RCC 7860 (cell line): ENCODE data around the gene YTHDF1.
A peak's percentile ranks its signal among the peaks of the same experiment; 100 is the strongest.

Source experiments
- DNase-seq: peaks from one replicate; pipeline ENCODE4 v3.0.0-alpha.2; 2015; ENCODE audit warnings: low spot score
- FAIRE-seq: peaks from 2 replicates; lab custom pipeline; 2012; peaks lifted over from hg19 to GRCh38; lab: Jason Lieb, UNC

The YTHDF1 gene

GRCh38 chr20:63249891-63250290 lies 34.0 kb upstream of the YTHDF1 start:
- FAIRE-seq: no peak

GRCh38 chr20:63248835-63249591 lies 33.1 kb upstream of the YTHDF1 start:
- FAIRE-seq: peak; percentile 83
- peak; percentile 77 for DNase-seq

More at GRCh38 chr20:63249891-63250290, 34.0 kb upstream of the YTHDF1 start:
- DNase-seq: no peak

- DNase-seq: no peak
- FAIRE-seq: no peak
Observed at GRCh38 chr20:63247671-63248228, 31.8 kb upstream of the YTHDF1 start.

DNA sequence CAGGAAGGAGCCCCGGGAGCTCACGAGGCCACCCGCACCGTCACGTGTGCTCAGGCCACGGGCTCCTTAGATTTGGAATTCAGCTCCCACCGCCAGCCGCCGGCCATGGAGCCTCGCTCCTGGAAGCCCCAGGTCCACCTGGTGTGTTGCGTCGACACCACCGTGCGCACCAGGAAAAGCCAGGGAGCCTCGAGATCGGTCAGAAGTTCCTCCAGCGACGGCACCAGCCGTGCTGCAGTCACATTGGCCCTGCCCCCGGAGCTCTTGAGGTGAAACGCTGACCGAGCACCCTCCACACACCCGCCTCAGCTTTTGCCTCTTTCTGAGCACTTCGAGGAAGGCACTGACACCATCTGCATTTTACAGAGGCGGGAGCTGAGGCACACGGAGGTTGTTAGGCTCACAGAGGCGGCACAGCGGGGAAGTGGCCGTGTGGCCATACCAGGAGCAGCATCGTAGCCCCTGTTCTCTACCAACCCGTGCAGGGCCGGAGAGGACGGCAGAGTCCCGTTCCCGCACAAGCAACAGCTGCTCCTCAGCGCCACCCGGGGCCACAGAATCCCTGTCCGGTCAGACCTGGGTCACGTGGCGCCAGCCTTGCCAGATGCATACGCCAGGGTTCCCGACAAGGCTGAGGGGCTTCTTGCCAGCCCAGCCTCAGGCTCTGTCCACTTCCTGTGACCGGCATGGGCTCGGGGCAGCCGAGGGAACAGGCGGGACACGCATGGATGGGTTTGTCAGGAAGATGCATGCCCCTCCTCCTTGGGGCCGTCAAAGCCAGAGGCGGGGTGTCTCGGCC lies 30.8 kb upstream of the YTHDF1 start:
- no peak for DNase-seq
- FAIRE-seq: no peak

DNA sequence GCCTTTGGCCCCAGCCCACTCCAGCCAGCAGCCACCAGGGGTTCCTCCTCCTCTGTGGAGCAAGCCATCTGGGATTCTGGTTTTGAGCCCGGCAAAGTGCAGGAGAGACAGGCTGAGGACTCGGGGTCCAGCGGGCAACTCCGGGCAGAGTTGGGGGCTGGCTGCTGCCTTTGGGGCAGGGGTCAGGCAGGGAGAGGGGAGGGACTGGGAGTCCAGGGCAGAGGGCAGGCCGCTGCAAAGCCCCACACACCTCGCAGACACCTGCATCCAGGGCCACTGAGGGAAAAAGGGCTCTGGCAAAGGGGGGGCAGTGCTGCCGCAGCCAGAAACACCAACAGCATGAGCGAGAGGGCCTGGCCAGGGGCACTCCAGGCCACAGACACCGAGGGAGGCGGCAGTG lies 28.5 kb upstream of the YTHDF1 start:
- FAIRE-seq: no peak
- DNase-seq: no peak

GRCh38 chr20:63243604-63244247 lies 27.8 kb upstream of the YTHDF1 start:
- DNase-seq (no peak), FAIRE-seq (no peak)

DNA sequence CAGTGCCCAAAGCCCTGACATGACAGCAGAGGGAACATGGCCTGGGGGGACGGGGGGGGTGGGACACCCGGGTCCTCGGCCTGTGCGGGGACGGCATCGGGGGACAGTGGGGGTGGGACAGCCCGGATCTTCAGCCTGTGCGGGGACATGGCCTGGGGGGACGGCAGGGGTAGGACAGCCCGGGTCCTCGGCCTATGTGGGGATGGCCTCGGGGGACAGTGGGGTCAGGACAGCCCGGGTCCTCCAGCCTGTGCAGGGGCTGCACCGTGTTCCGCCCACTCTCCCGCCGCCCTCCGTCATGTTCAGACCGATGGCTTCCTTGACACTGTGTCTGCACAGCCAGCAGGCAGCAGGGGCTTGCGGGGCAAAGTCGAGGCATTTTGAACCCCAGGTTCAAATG lies 26.8 kb upstream of the YTHDF1 start:
- DNase-seq: no peak
- no peak for FAIRE-seq

DNA sequence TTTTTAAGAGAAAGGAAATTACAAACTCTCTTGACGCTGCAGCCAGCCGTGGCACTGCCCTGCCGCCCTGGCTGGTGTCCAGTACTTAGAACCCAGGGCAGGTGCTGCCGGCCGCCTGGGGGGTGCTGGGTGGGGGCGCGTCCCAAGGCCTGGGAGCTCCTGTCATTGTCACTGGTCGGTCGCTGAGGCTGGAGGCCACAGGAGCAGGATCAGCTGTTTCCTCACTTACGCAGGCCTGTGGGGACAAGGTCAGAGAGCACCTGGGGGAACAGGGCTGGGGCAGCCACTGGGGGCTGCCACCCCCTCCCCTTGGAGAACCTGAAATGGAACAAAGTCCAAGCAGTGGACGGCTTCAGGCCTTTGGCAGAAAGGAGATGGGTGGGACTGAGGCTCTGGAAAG lies 25.3 kb upstream of the YTHDF1 start:
- FAIRE-seq (no peak), DNase-seq (no peak)

DNA sequence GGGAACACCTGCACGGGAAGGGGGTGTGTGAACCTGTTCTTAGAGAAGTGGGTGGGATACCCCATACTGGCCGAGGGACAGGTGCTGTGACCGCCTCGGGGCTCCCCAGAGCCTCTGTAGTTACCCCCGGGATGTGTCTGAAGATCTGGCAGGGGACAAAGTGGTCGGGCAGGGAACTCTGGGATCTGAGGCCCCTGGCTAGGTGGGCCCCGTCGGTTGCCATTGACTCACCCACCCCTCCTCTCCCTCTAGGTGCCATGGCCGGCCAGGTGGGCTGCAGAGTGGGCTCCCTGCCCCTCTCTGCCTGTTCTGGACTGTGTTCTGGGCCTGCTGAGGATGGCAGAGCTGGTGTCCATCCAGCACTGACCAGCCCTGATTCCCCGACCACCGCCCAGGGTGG lies 24.1 kb upstream of the YTHDF1 start:
- DNase-seq (no peak), FAIRE-seq (no peak)

- FAIRE-seq (no peak), DNase-seq (no peak)
Observed at GRCh38 chr20:63239431-63239830, 23.5 kb upstream of the YTHDF1 start.

DNA sequence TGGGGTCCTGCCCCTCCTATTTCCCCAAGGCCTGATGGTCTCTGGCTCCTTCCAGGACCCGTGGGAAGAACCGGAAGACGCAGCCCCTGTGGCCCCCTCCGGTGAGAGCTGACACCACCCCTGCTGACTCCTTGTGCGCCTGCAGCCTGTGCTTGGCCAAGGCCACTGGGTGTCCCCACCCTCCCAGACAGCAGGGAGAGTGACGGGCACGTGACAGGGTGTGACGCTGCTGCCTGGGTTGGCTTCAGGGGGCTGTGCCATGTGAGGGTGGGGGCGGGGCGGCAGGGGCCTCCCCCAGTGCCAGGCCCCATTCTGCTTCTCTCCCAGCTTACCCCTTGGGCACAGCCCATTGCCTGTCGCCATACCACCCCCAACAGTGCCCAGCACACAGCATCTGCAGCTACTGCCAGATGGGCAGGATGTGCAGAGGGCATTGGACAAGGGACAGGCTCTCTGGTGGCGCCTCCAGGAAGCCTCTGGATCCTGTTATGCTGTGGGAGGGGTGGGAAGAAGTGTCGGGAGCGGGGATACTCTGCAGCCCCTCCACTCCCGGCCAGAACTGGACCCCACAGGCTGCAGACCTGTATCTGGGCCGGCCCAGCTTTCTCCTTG lies 22.7 kb upstream of the YTHDF1 start:
- FAIRE-seq (no peak), DNase-seq (no peak)

DNA sequence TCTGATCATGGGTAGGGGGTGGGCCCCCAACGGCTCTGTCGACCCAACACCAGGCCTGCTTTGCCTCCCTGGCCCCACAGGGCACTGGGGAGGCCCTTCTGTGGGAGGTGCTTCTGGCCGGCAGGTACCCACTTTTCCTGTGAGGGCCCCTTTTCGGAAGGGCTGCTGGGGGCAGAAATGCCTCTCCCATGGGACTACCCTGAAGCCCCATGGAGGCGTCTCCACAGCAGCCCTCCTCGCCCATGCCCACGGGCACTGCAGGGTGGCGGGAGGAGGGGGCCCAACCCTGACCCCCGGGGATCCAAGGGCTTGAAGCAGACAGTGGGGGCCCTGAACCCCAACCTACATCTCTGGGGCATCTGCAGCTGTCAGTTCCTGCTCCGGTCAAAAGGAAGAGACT lies 22.1 kb upstream of the YTHDF1 start:
- no peak for FAIRE-seq
- DNase-seq: no peak

DNA sequence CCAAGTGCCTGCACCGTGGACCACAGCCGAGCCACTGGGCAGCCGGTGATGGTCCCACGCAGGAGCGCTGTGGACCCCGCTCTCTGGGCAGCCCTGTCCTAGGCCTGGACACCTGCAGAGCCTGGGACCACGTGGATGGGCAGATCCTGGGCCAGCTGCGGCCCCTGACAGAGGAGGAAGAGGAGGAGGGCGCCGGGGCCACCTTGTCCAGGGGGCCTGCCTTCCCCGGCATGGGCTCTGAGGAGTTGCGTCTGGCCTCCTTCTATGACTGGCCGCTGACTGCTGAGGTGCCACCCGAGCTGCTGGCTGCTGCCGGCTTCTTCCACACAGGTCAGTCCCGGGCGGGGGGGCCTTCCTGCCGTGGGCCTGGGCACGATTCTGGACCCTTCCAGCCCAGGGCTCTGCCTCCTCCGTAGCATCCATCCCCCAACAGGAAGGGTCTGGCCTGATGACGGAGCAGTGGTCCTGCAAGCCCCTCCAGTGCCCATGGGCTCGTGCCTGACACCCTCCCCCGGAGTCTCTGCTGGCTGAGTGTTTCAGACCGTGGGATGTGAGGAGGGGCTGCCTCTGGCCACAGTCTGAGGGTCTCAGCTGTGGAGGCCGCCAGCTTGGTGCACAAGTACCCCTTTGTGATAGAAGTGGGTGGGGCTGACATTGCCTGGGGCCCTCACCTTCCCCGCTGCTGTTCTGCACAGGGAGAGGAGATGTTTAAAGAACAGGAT lies 20.3 kb upstream of the YTHDF1 start:
- FAIRE-seq (no peak), DNase-seq (no peak)

GRCh38 chr20:63235399-63235983 lies 19.6 kb upstream of the YTHDF1 start, which contains the start of gene BIRC7:
Gene BIRC7 (plus strand): TSS chr20:63235905. CDS start chr20:63236097, 192 bp downstream.
- no peak for DNase-seq
- FAIRE-seq: no peak

GRCh38 chr20:63234693-63235398 lies 18.9 kb upstream of the YTHDF1 start:
- DNase-seq (no peak), FAIRE-seq (no peak)

GRCh38 chr20:63233924-63234323 lies 18.0 kb upstream of the YTHDF1 start:
- FAIRE-seq (no peak), DNase-seq (no peak)

DNA sequence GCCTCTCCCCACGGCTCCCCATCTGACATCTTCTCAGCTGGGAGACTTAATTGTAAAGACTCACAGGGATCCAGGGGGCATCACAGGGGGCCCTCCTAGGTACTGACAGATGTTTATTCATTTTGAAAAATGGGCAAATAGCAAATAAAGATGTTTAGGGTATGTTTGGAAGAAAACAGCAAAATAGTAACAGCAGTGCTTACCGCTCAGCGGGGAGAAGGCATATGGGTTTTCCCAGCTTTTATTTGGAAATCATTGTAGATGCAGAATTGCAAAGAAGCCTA lies 17.1 kb upstream of the YTHDF1 start:
- no peak for FAIRE-seq
- DNase-seq: no peak

DNA sequence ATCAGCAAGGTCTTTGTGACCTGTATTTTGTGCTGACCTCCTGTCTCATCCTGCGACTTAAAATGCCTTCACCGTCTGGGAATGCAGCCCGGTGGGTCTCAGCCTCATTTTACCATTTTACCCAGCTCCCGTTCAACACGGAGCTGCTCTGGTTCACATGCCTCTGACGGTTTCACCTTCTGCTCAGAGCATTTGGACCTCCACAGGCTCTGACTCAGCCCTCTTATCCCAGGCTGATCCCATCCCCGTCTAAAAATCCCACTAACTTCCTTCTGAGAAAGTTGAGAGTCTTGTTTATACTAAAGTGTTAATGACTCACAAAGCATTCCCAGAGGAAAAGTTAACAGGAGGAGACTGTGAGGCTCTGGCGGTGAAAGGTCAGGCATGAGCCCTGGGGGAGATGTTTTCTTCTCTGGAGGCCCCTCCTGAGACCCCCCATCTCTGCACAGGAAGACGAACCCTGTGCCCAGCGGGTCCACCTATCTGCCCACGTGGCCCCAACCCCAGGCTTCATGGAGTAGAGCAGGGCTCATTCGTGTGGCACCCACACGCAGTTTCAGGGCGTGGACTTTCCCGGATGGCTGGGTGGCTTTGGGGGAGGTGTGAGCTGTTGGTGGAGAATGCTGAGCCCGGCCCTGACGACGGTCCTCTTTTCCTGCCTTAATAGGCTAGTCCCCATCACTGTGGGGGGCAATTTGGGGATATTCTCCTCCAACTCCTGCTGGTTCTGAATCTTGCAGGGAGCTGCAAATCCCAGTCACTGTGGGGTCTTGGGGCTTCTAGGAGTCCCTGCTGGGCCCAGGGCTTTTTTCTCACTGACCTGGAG lies 16.5 kb upstream of the YTHDF1 start:
- DNase-seq (peak; percentile 97), FAIRE-seq (peak; percentile 98)
